PFSK-1 (cell line): ENCODE data around the gene TEX22.

Source experiments
- FOXP2 ChIP-seq: optimal IDR thresholded peaks from 2 replicates; pipeline ENCODE3; 2011; ENCODE audit warnings: borderline replicate concordance, control low read depth, inconsistent platforms; ENCODE audit not compliant: insufficient read depth; ENCODE audit errors: extremely low read length, extremely low read depth
- POLR2AphosphoS5 ChIP-seq: IDR thresholded peaks from 2 replicates; pipeline ENCODE4 v1.6.1; 2012; ENCODE audit warnings: low read depth, mild to moderate bottlenecking, control low read depth, low read length, moderate library complexity
- REST ChIP-seq, 2 experiments: IDR thresholded peaks; 2 replicates each; pipeline versions ENCODE4 v1.6.1 to v1.8.0; 2011 to 2012; ENCODE audit warnings: low read depth in 2 of 2, low read length in 2 of 2, control low read depth in 1 of 2, inconsistent platforms in 1 of 2, mild to moderate bottlenecking in 1 of 2, moderate library complexity in 1 of 2; ENCODE audit not compliant: insufficient read depth in 1 of 2
- SIN3A ChIP-seq: IDR thresholded peaks from 2 replicates; pipeline ENCODE4 v1.6.1; 2012; ENCODE audit warnings: mild to moderate bottlenecking, low read length, moderate library complexity, borderline replicate concordance; ENCODE audit not compliant: insufficient read depth
- TAF1 ChIP-seq: IDR thresholded peaks from 2 replicates; pipeline ENCODE4 v1.6.1; 2012; ENCODE audit warnings: low read length, control low read depth, borderline replicate concordance; ENCODE audit not compliant: insufficient read depth

Gene TEX22

GRCh38 chr14:105456736-105457617, 58.6 kb downstream of the TEX22 start:
- TF ChIP-seq TAF1 = no peak
- TF ChIP-seq POLR2AphosphoS5 = no peak
- TF ChIP-seq FOXP2 = no peak
- TF ChIP-seq SIN3A = no peak
- TF ChIP-seq REST (IDR thresholded peaks at IDR 0.05; ENCODE audit: insufficient read depth in 1 of 2, low read depth in 2 of 2, low read length in 2 of 2) = no peak

- no peak for TF ChIP-seq TAF1
- no peak for TF ChIP-seq FOXP2
- TF ChIP-seq REST (IDR thresholded peaks at IDR 0.05; ENCODE audit: insufficient read depth in 1 of 2, low read depth in 2 of 2, low read length in 2 of 2) = no peak
- no peak for TF ChIP-seq POLR2AphosphoS5
- TF ChIP-seq SIN3A = no peak
These were observed 59.7 kb downstream of the TEX22 start for GRCh38 chr14:105458010-105458409.

GRCh38 chr14:105458571-105458970, 60.2 kb downstream of the TEX22 start:
- TF ChIP-seq FOXP2 = no peak
- TF ChIP-seq TAF1 = no peak
- TF ChIP-seq REST (IDR thresholded peaks at IDR 0.05; ENCODE audit: insufficient read depth in 1 of 2, low read depth in 2 of 2, low read length in 2 of 2) = no peak
- TF ChIP-seq POLR2AphosphoS5 = no peak

GRCh38 chr14:105460116-105460515, 61.8 kb downstream of the TEX22 start:
- no peak for TF ChIP-seq FOXP2
- TF ChIP-seq REST (IDR thresholded peaks at IDR 0.05; ENCODE audit: insufficient read depth in 1 of 2, low read depth in 2 of 2, low read length in 2 of 2) = no peak
- no peak for TF ChIP-seq SIN3A
- TF ChIP-seq TAF1 = no peak
- TF ChIP-seq POLR2AphosphoS5 = no peak

GRCh38 chr14:105460616-105461015, 62.3 kb downstream of the TEX22 start:
- TF ChIP-seq REST (IDR thresholded peaks at IDR 0.05; ENCODE audit: insufficient read depth in 1 of 2, low read depth in 2 of 2, low read length in 2 of 2) = no peak
- no peak for TF ChIP-seq FOXP2
- no peak for TF ChIP-seq TAF1
